Keratinocyte (primary cell): ENCODE results near the gene DRD1. TPM values are rescaled to one million over a fixed set of nuclear protein-coding genes. Genes with fewer than 3 reads are reported as not detected.

Experiments used
- DNase-seq: peaks from one replicate; pipeline ENCODE4 v3.0.0-alpha.2; 2011; ENCODE audit warnings: low read depth, missing footprints, low spot score
- FAIRE-seq: peaks from 2 replicates; lab custom pipeline; 2011; peaks lifted over from hg19 to GRCh38; lab: Jason Lieb, UNC
- H2AFZ ChIP-seq: 2 replicates; pipeline ENCODE4 v1.6.0; 2012; ENCODE audit warnings: low read length, control low read depth, inconsistent platforms; ENCODE audit not compliant: control insufficient read depth
- H3K27ac ChIP-seq: 2 replicates; pipeline ENCODE4 v1.5.1; 2011; ENCODE audit warnings: low read length; ENCODE audit not compliant: control insufficient read depth, insufficient read depth
- H3K27me3 ChIP-seq: 3 replicates; pipeline ENCODE4 v1.6.0; 2011; ENCODE audit warnings: low read length; ENCODE audit not compliant: control insufficient read depth, insufficient read depth; ENCODE audit errors: extremely low read depth
- H3K36me3 ChIP-seq, 2 experiments: 2 replicates in 1 of 2; 3 replicates in 1 of 2; pipeline ENCODE4 v1.5.1; 2011; ENCODE audit warnings: low read length in 2 of 2, mild to moderate bottlenecking in 1 of 2; ENCODE audit not compliant: control insufficient read depth in 2 of 2, insufficient read depth in 2 of 2; ENCODE audit errors: extremely low read depth in 1 of 2
- H3K4me1 ChIP-seq: 3 replicates; pipeline ENCODE4 v1.5.1; 2011; ENCODE audit warnings: low read length; ENCODE audit not compliant: control insufficient read depth, insufficient read depth; ENCODE audit errors: extremely low read depth
- H3K4me2 ChIP-seq: 3 replicates; pipeline ENCODE4 v1.6.0; 2011; ENCODE audit warnings: low read depth, low read length; ENCODE audit not compliant: control insufficient read depth, insufficient read depth; ENCODE audit errors: extremely low read depth
- H3K4me3 ChIP-seq, 3 experiments: fragments of 200-600 bp in 1 of 3; sonication (generic) in 1 of 3; 2 replicates in 2 of 3; 3 replicates in 1 of 3; pipeline ENCODE4 v1.5.1; 2011 to 2016; ENCODE audit warnings: low read length in 3 of 3, mild to moderate bottlenecking in 3 of 3, control low read depth in 2 of 3, inconsistent platforms in 1 of 3, low read depth in 1 of 3, mixed read lengths in 1 of 3, mixed run types in 1 of 3, moderate library complexity in 1 of 3; ENCODE audit not compliant: control insufficient read depth in 2 of 3, insufficient read depth in 2 of 3; ENCODE audit errors: extremely low read depth in 1 of 3
- H3K79me2 ChIP-seq: 2 replicates; pipeline ENCODE4 v1.6.0; 2012; ENCODE audit warnings: low read length; ENCODE audit not compliant: control insufficient read depth, insufficient read depth
- H3K9ac ChIP-seq: 3 replicates; pipeline ENCODE4 v1.6.0; 2011; ENCODE audit warnings: low read length; ENCODE audit not compliant: control insufficient read depth, insufficient read depth; ENCODE audit errors: extremely low read depth
- H3K9me1 ChIP-seq: 3 replicates; pipeline ENCODE4 v1.6.0; 2011; ENCODE audit warnings: low read length; ENCODE audit not compliant: control insufficient read depth, insufficient read depth; ENCODE audit errors: extremely low read depth
- H3K9me3 ChIP-seq: 2 replicates; pipeline ENCODE4 v1.5.1; 2012; ENCODE audit warnings: low read depth, low read length; ENCODE audit not compliant: control insufficient read depth
- H4K20me1 ChIP-seq: 3 replicates; pipeline ENCODE4 v1.6.0; 2011; ENCODE audit warnings: low read length; ENCODE audit not compliant: control insufficient read depth, insufficient read depth; ENCODE audit errors: extremely low read depth
- CTCF ChIP-seq, 3 experiments: IDR thresholded peaks in 1 of 3; conservative IDR thresholded peaks in 1 of 3; optimal IDR thresholded peaks in 1 of 3; 2 replicates in 2 of 3; 3 replicates in 1 of 3; pipeline versions ENCODE3 to v1.5.1; 2011; ENCODE audit warnings: low read length in 3 of 3, mild to moderate bottlenecking in 3 of 3, moderate library complexity in 2 of 3, control low read depth in 1 of 3, inconsistent platforms in 1 of 3; ENCODE audit not compliant: insufficient read depth in 2 of 3; ENCODE audit errors: extremely low read depth in 1 of 3
- EZH2 ChIP-seq: IDR thresholded peaks from one replicate; pipeline ENCODE4 v1.6.1; 2012; ENCODE audit warnings: inconsistent platforms, mild to moderate bottlenecking, low read length, moderate library complexity
- dilution Hi-C: fragments of 300-500 bp; cut with MboI; formaldehyde crosslinking; loops from one replicate; pipeline ENCODE4 v1.7.0; 2020; ENCODE audit warnings: low sequenced_read_pairs; ENCODE audit not compliant: extremely low pct_ligation_motif_present
- polyA plus RNA-seq, 5 experiments: library from polyadenylated mRNA; depleted of rRNA in 3 of 5; stranded (reverse) in 3 of 5; stranded (forward) in 1 of 5; unstranded in 1 of 5; fragments of >200 nt; gene quantifications; 1 replicate in 1 of 5; 2 replicates in 3 of 5; 3 replicates in 1 of 5; pipeline versions ENCODE4 v1.2.1 to v1.2.3, GENCODE V29; 2011 to 2012; ENCODE audit warnings: missing spikeins in 2 of 5, low read depth in 1 of 5, low replicate concordance in 1 of 5

DRD1 gene
- polyA plus RNA-seq, 1 donor (not counting 4 experiments of a cell fraction or from before 2014, with no cell fraction given) = not detected

GRCh38 chr5:175466700-175467318 lies 22.8 kb upstream of the DRD1 start:
- Histone ChIP-seq H3K9me3 (no peaks in the 10 kb centered on the region), H3K4me3 (no peak overlapping the region), H3K9me1 (no peaks in the 10 kb centered on the region), H3K36me3 (no peaks in the 10 kb centered on the region), H3K9ac (no peak overlapping the region), H4K20me1 (no peaks in the 10 kb centered on the region), H2AFZ (peak overlapping the region; percentile 1), H3K27me3 (peaks cover 2% of the 10 kb centered on the region), H3K27ac (no peak overlapping the region), H3K4me2 (peak overlapping the region; percentile 25), H3K4me1 (peaks cover 9% of the 10 kb centered on the region), H3K79me2 (no peaks in the 10 kb centered on the region)
- FAIRE-seq = peak; percentile 84
- DNase-seq = no peak
- TF ChIP-seq EZH2 = no peak
- no peak for TF ChIP-seq CTCF (optimal IDR thresholded peaks at IDR 0.05 in 1 of 3, IDR thresholded peaks at IDR 0.05 in 1 of 3, conservative IDR thresholded peaks at IDR 0.05 in 1 of 3; ENCODE audit: extremely low read depth in 1 of 3, insufficient read depth in 2 of 3, low read length in 3 of 3)
- dilution Hi-C loops = no loop called here

- no peak overlapping the region for H2AFZ ChIP-seq
- no peaks in the 10 kb centered on the region for H4K20me1 ChIP-seq
- dilution Hi-C loops = no loop called here
- H3K4me2 ChIP-seq = no peak overlapping the region
- no peaks in the 10 kb centered on the region for H3K79me2 ChIP-seq
- no peaks in the 10 kb centered on the region for H3K36me3 ChIP-seq
- no peaks in the 10 kb centered on the region for H3K9me1 ChIP-seq
- H3K27me3 ChIP-seq = peaks cover 2% of the 10 kb centered on the region
- H3K9me3 ChIP-seq = no peaks in the 10 kb centered on the region
- no peak for DNase-seq
- FAIRE-seq = no peak
- no peak overlapping the region for H3K27ac ChIP-seq
- no peak overlapping the region for H3K9ac ChIP-seq
- H3K4me3 ChIP-seq = no peak overlapping the region
- no peak for TF ChIP-seq CTCF (optimal IDR thresholded peaks at IDR 0.05 in 1 of 3, IDR thresholded peaks at IDR 0.05 in 1 of 3, conservative IDR thresholded peaks at IDR 0.05 in 1 of 3; ENCODE audit: extremely low read depth in 1 of 3, insufficient read depth in 2 of 3, low read length in 3 of 3)
- H3K4me1 ChIP-seq = peaks cover 9% of the 10 kb centered on the region
These were observed 21.3 kb upstream of the DRD1 start for GRCh38 chr5:175465282-175465681.
